ENCODE measurements around the gene FCHO1. TPM values are rescaled to one million over a fixed set of nuclear protein-coding genes. Genes with fewer than 3 reads are reported as not detected.

Gene FCHO1
- polyA plus RNA-seq, 2 of the 4 experiments (the other 2 are of a cell fraction) = 1.7 to 13.6 TPM

- TF ChIP-seq ATOH8 (CRISPR knock-in tag; IDR thresholded peaks at IDR 0.05; ENCODE audit: low read depth) = no peak
- TF ChIP-seq ZFP36 (IDR thresholded peaks at IDR 0.05; ENCODE audit: borderline replicate concordance, partially characterized antibody) = peak; percentile 77
- no peak for TF ChIP-seq CHD2 (IDR thresholded peaks at IDR 0.05; ENCODE audit: low read length, partially characterized antibody)
- TF ChIP-seq JUN (IDR thresholded peaks at IDR 0.05) = peak in 1 of 2 experiments; percentile 34; a peak in 1 of 5 replicates
- TF ChIP-seq RCOR1 (IDR thresholded peaks at IDR 0.05; ENCODE audit: low read depth, low read length) = no peak
- TF ChIP-seq NR3C1 (IDR thresholded peaks at IDR 0.05) = no peak
- no peak for TF ChIP-seq MAZ (IDR thresholded peaks at IDR 0.05; ENCODE audit: borderline replicate concordance, low read depth, low read length)
- TF ChIP-seq MYC (IDR thresholded peaks at IDR 0.05; ENCODE audit: borderline replicate concordance, low read length) = no peak
These were observed 3.8 kb upstream of the FCHO1 start (continued) for GRCh38 chr19:17747205-17748098.

GRCh38 chr19:17748884-17749638 lies 2.2 kb upstream of the FCHO1 start:
- no peak for FAIRE-seq

More at GRCh38 chr19:17748884-17749638, 2.2 kb upstream of the FCHO1 start:
- TF ChIP-seq EHMT2 (IDR thresholded peaks at IDR 0.05; ENCODE audit: low read depth) (no peak), EHF (CRISPR knock-in tag; IDR thresholded peaks at IDR 0.05) (no peak), ELK1 (IDR thresholded peaks at IDR 0.05; ENCODE audit: low read depth, low read length) (no peak), FOXS1 (CRISPR knock-in tag; IDR thresholded peaks at IDR 0.05) (no peak), BCL3 (IDR thresholded peaks at IDR 0.05) (no peak), TFCP2L1 (CRISPR knock-in tag; IDR thresholded peaks at IDR 0.05) (no peak), JUNB (IDR thresholded peaks at IDR 0.05) (no peak), FOSL2 (IDR thresholded peaks at IDR 0.05) (no peak), FOSL2 (CRISPR knock-in tag; IDR thresholded peaks at IDR 0.05) (no peak), ZFP36 (IDR thresholded peaks at IDR 0.05; ENCODE audit: borderline replicate concordance, partially characterized antibody) (no peak), HES2 (IDR thresholded peaks at IDR 0.05) (no peak), CTCF (IDR thresholded peaks at IDR 0.05) (no peak), EP300 (IDR thresholded peaks at IDR 0.05) (no peak), SMC3 (IDR thresholded peaks at IDR 0.05) (no peak), E2F6 (IDR thresholded peaks at IDR 0.05; ENCODE audit: borderline replicate concordance, low read depth) (no peak), NPAS2 (CRISPR knock-in tag; IDR thresholded peaks at IDR 0.05; ENCODE audit: borderline replicate concordance) (no peak), SREBF2 (IDR thresholded peaks at IDR 0.05) (no peak), HOXA7 (CRISPR knock-in tag; IDR thresholded peaks at IDR 0.05) (no peak), MAZ (IDR thresholded peaks at IDR 0.05; ENCODE audit: borderline replicate concordance, low read depth, low read length) (no peak), MAFK (IDR thresholded peaks at IDR 0.05; ENCODE audit: partially characterized antibody) (no peak), CEBPB (IDR thresholded peaks at IDR 0.05) (no peak)
- ATAC-seq (no peak), DNase-seq (ENCODE audit: low read depth in 1 of 2, low spot score in 1 of 2) (no peak)
- WGBS (ENCODE audit: missing lambda C conversion rate) = 81% methylated on average over 6 of the region's 6 CpGs
- no peak overlapping the region for H3K4me3 ChIP-seq
- ChIA-PET POLR2A (no interaction called here), CTCF (interaction anchor here (1.8 to 5.9 kb wide), 2 partner anchors 17 kb away, joined by 9 to 29 read pairs; no protein-coding TSS in a partner anchor)
- no peaks in the 10 kb centered on the region for H3K9me3 ChIP-seq
- peak overlapping the region; percentile 31; the same call in 2 of the 3 replicates for H3K4me2 ChIP-seq
- peaks cover 8% of the 10 kb centered on the region; the same call in 1 of the 3 replicates for H3K4me1 ChIP-seq
- H3K27ac ChIP-seq = peak overlapping the region in 1 of 2 experiments; percentile 47; a peak in 2 of 6 replicates

All from A549 (cell line).